HTERT RPE-1 (cell line): Measurements from ENCODE around the gene DNM2.
"Not testable (repeated sequence)": the region's sequence is repeated elsewhere in the genome, so short reads cannot be mapped to it uniquely, and the experiment has no call there.

Experiments used
- in situ Hi-C: fragments of 300-500 bp; cut with MboI; formaldehyde crosslinking; loops from 4 replicates; pipeline ENCODE4 v1.14.3; 2020; ENCODE audit warnings: low sequenced_read_pairs

The DNM2 gene

GRCh38 chr19:10724573-10725071, 6.7 kb downstream of the DNM2 start:
- in situ Hi-C loops = no loop called here

GRCh38 chr19:10725415-10725814, 7.5 kb downstream of the DNM2 start:
- in situ Hi-C loops = no loop called here

GRCh38 chr19:10726268-10726667, 8.4 kb downstream of the DNM2 start:
- in situ Hi-C loops = no loop called here

GRCh38 chr19:10727685-10728201, 9.9 kb downstream of the DNM2 start:
- in situ Hi-C loops = no loop called here

- in situ Hi-C loops = no loop called here
These were observed 11.5 kb downstream of the DNM2 start for GRCh38 chr19:10729411-10729810.

GRCh38 chr19:10730932-10731331, 13.1 kb downstream of the DNM2 start:
- in situ Hi-C loops = no loop called here

- in situ Hi-C loops = no loop called here
These were observed 17.9 kb downstream of the DNM2 start for GRCh38 chr19:10735741-10736140.

- in situ Hi-C loops = no loop called here
These were observed 18.3 kb downstream of the DNM2 start for GRCh38 chr19:10736189-10736588.

- in situ Hi-C loops = no loop called here
These were observed 19.2 kb downstream of the DNM2 start for GRCh38 chr19:10736916-10737551.

- in situ Hi-C loops = no loop called here
These were observed 19.8 kb downstream of the DNM2 start for GRCh38 chr19:10737722-10738121.

- in situ Hi-C loops = no loop called here
These were observed 22.9 kb downstream of the DNM2 start for GRCh38 chr19:10740798-10741197.

- in situ Hi-C loops = no loop called here
These were observed 24.6 kb downstream of the DNM2 start for GRCh38 chr19:10742476-10742875.

- in situ Hi-C loops = no loop called here
These were observed 26.4 kb downstream of the DNM2 start for GRCh38 chr19:10744253-10744798.

GRCh38 chr19:10744801-10745293, 27.0 kb downstream of the DNM2 start:
- in situ Hi-C loops = no loop called here

GRCh38 chr19:10746437-10746836, 28.6 kb downstream of the DNM2 start:
- in situ Hi-C loops = not testable (repeated sequence)

- in situ Hi-C loops = no loop called here
These were observed 29.4 kb downstream of the DNM2 start for GRCh38 chr19:10747271-10747670.

- in situ Hi-C loops = no loop called here
These were observed 29.8 kb downstream of the DNM2 start for GRCh38 chr19:10747674-10748073.

GRCh38 chr19:10748195-10748926, 30.5 kb downstream of the DNM2 start:
- in situ Hi-C loops = no loop called here

GRCh38 chr19:10748927-10749434, 31.1 kb downstream of the DNM2 start:
- in situ Hi-C loops = no loop called here

GRCh38 chr19:10749435-10750384, 31.8 kb downstream of the DNM2 start:
- in situ Hi-C loops = no loop called here
